NCI-H2081 (cell line): ENCODE measurements around the gene ALPL.
A peak's percentile ranks its signal among the peaks of the same experiment; 100 is the strongest.
"Not testable (repeated sequence)": the region's sequence is repeated elsewhere in the genome, so short reads cannot be mapped to it uniquely, and the experiment has no call there.

ENCODE experiments used
- DNase-seq, 2 experiments: peaks; one replicate each; lab custom pipeline; 2025; lab: John Stamatoyannopoulos, UW

Gene ALPL

GRCh38 chr1:21507511-21508270 lies 1.5 kb upstream of the ALPL start:
- DNase-seq: no peak

GRCh38 chr1:21508580-21509350 lies 458 bp upstream of the ALPL start:
- peak; percentile 14 to 28 for DNase-seq

GRCh38 chr1:21510113-21510493 lies 880 bp downstream of the ALPL start:
- no peak for DNase-seq

- DNase-seq: no peak
Observed at GRCh38 chr1:21510885-21511578, 1.8 kb downstream of the ALPL start.

- no peak for DNase-seq
Observed at GRCh38 chr1:21511579-21512522, 2.6 kb downstream of the ALPL start.

- no peak for DNase-seq
Observed at GRCh38 chr1:21514245-21514644, 5.0 kb downstream of the ALPL start.

- no peak for DNase-seq
Observed at GRCh38 chr1:21517161-21517589, 8.0 kb downstream of the ALPL start.

- no peak for DNase-seq
Observed at GRCh38 chr1:21517660-21518480, 8.6 kb downstream of the ALPL start.

GRCh38 chr1:21518774-21519455 lies 9.7 kb downstream of the ALPL start:
- no peak for DNase-seq

- not testable (repeated sequence) for DNase-seq
Observed at GRCh38 chr1:21519486-21520070, 10.4 kb downstream of the ALPL start.

GRCh38 chr1:21520899-21521716 lies 11.9 kb downstream of the ALPL start:
- DNase-seq: no peak

- DNase-seq: no peak
Observed at GRCh38 chr1:21521717-21522060, 12.5 kb downstream of the ALPL start.

- DNase-seq: no peak
Observed at GRCh38 chr1:21522525-21523038, 13.4 kb downstream of the ALPL start.

GRCh38 chr1:21523297-21523813 lies 14.1 kb downstream of the ALPL start:
- no peak for DNase-seq

- DNase-seq: no peak
Observed at GRCh38 chr1:21524220-21524619, 15.0 kb downstream of the ALPL start.

GRCh38 chr1:21524686-21525339 lies 15.6 kb downstream of the ALPL start:
- no peak for DNase-seq

GRCh38 chr1:21525340-21525717 lies 16.1 kb downstream of the ALPL start:
- no peak for DNase-seq

GRCh38 chr1:21526441-21526840 lies 17.2 kb downstream of the ALPL start:
- DNase-seq: no peak
